Esophagus (tissue), 2 donors: ENCODE measurements around the gene UNC80. TPM values are rescaled to one million over a fixed set of nuclear protein-coding genes. Genes with fewer than 3 reads are reported as not detected.

Experiments
- H3K27ac ChIP-seq, 2 donors: one replicate each; pipeline ENCODE4 v1.5.1; 2013; ENCODE audit warnings: low read depth in 2 of 2, mild to moderate bottlenecking in 2 of 2, inconsistent platforms in 1 of 2, low read length in 1 of 2, moderate library complexity in 1 of 2
- H3K27me3 ChIP-seq, 2 donors: one replicate each; pipeline ENCODE4 v1.6.1; 2013; ENCODE audit warnings: low read length in 2 of 2, control low read depth in 1 of 2, mild to moderate bottlenecking in 1 of 2; ENCODE audit not compliant: insufficient read depth in 2 of 2, control insufficient read depth in 1 of 2
- H3K36me3 ChIP-seq, 2 donors: one replicate each; pipeline ENCODE4 v1.6.1; 2013; ENCODE audit warnings: low read length in 1 of 2; ENCODE audit not compliant: control insufficient read depth in 2 of 2, insufficient read depth in 2 of 2
- H3K4me1 ChIP-seq, 2 donors: one replicate each; pipeline ENCODE4 v1.6.1; 2013; ENCODE audit warnings: low read length in 1 of 2; ENCODE audit not compliant: control insufficient read depth in 2 of 2, insufficient read depth in 2 of 2
- H3K4me3 ChIP-seq, 2 donors: one replicate each; pipeline ENCODE4 v1.5.1; 2013; ENCODE audit warnings: low read length in 2 of 2, mild to moderate bottlenecking in 2 of 2, low read depth in 1 of 2, moderate library complexity in 1 of 2
- H3K9me3 ChIP-seq, 2 donors: one replicate each; pipeline ENCODE4 v1.6.1; 2013; ENCODE audit warnings: mild to moderate bottlenecking in 2 of 2, low read depth in 1 of 2, low read length in 1 of 2, moderate library complexity in 1 of 2; ENCODE audit not compliant: control insufficient read depth in 2 of 2, insufficient read depth in 1 of 2
- WGBS, 2 donors: extraction: QIAGEN DNeasy Blood & Tissue Kit; methylation state at CpG; one replicate each; pipeline ENCODE4 v1.1.7; 2013; 5-methylcytosine and 5-hydroxymethylcytosine counted together
- polyA plus RNA-seq, 2 donors: library from polyadenylated mRNA; stranded (reverse); fragments of 200-250 nt; gene quantifications; one replicate each; pipeline ENCODE4 v1.2.3, GENCODE V29; 2013
- donor health status: healthy with polysubstance abuse.
- donor health status: Bipolar disorder and iron deficiency.

Gene UNC80
- polyA plus RNA-seq, 2 donors: under 0.01 to 0.02 TPM

DNA sequence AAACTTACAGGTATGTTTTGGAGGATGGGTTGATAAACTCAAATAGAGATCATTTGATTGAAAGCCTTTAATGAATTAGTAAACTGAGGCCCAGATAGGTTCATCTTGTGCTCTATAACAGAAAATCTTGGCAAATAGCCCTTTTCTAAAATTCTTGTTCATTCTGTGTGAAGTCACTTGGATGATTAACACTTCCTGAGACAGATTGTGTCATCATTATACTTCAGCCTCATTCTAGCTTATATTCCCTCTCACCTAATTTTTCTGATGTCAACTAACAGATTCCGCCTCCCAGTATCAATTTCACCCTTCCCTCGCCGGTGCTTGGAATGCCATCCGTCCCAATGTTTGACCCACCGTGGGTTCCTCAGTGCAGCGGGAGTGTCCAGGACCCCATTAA lies 146.6 kb downstream of the UNC80 start:
- Histone ChIP-seq H3K27ac (no peak overlapping the region), H3K4me1 (no peaks in the 10 kb centered on the region), H3K4me3 (no peak overlapping the region), H3K36me3 (no peaks in the 10 kb centered on the region), H3K27me3 (no peaks in the 10 kb centered on the region), H3K9me3 (no peaks in the 10 kb centered on the region)
- 88 to 91% methylated on average over 6 of the region's 6 CpGs for WGBS, 2 donors

DNA sequence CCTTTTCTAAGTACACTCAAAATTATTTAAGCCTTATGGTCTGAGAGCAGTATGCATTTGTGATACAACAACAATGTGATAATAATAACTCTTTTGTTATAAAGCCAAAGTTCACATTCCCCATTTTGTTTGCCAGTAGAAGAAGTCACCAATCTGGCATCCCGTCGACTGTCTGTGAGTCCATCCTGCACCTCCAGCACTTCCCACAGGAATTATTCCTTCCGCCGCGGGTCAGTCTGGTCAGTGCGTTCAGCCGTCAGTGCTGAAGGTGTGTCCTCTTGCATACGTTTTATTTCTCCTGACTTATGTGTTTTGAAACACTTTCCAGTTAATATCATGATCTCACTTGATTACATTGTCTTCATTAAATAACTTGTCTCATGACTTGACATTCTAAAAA lies 150.5 kb downstream of the UNC80 start:
- no peaks in the 10 kb centered on the region for H3K27me3 ChIP-seq
- WGBS, 2 donors: 82 to 83% methylated on average over 8 of the region's 8 CpGs

DNA sequence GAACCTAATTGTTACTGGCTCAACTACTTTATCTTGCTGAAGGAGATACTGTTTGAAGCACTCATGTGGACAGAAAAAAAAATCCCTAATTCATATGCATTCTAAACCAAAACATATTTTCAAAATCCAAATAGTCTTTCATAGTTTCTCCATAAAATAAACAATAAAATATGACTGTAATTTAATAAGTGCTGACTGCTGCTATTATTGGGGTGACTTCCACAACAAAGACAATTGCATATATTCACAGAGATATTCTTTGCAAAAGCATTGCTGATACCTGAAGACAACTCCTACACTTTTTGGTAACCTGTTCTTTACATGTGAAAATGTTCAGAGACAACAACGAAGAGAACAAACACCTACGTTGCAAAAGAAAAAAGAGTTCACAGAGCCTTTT lies 157.7 kb downstream of the UNC80 start:
- H3K27ac ChIP-seq: no peak overlapping the region
- WGBS, 2 donors: 81 to 87% methylated on average over 2 of the region's 2 CpGs
- peaks cover 2% of the 10 kb centered on the region in 2 donors for H3K4me1 ChIP-seq
- H3K9me3 ChIP-seq: no peaks in the 10 kb centered on the region
- H3K27me3 ChIP-seq: no peaks in the 10 kb centered on the region
- H3K4me3 ChIP-seq: no peak overlapping the region
- H3K36me3 ChIP-seq: no peaks in the 10 kb centered on the region

More for the DNA sequence above, 150.5 kb downstream of the UNC80 start:
- Histone ChIP-seq H3K27ac (no peak overlapping the region), H3K4me1 (no peaks in the 10 kb centered on the region), H3K9me3 (no peaks in the 10 kb centered on the region), H3K4me3 (no peak overlapping the region), H3K36me3 (no peaks in the 10 kb centered on the region)

DNA sequence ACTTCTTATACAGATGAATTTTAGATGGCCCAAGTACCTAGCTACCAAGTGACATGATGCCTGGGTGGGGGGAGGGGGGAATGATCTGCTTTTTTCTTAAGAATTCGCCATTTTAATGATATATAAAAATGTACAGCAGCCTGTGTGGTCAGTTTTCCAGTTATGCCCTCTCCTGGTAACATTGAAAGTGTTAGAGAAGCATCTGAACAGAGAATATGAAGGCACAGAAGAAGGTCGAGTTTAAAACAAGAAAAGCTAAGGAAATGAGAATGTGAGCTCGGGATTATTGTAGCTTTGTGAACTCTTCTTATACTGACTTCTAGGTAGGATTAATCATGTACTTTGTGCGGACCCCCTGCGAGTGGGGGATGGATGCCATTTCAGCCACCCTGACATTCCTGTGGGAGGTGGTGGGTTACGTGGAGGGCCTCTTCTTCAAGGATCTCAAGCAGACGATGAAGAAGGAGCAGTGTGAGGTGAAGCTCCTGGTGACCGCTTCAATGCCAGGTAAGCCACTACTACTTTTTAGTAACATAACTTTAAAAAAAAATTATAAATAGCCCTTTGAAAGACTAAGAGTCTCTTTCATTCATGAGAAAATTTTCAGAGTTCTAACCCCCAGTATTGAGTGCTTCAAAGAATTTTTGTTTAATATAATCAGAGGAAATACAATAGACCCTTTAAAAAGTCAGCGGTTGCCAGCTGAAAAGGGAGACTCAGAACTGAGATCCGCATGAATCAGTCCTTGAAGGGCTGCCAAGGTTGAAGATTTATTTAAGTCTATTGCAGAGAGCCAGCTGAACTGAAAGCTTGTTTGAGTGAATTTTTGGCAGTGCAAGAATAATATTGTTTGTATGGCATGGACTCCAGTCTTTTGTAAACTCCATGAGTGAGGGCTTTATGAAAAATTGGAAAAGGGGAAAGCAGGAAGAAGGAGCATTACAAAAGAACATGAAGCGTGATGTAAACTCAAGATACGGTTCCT lies 162.2 kb downstream of the UNC80 start:
- Histone ChIP-seq H3K4me1 (peaks cover 2% of the 10 kb centered on the region in 2 donors), H3K36me3 (no peaks in the 10 kb centered on the region), H3K4me3 (peak overlapping the region in 1 of 2 donors; percentile 15), H3K9me3 (no peaks in the 10 kb centered on the region), H3K27me3 (no peaks in the 10 kb centered on the region), H3K27ac (no peak overlapping the region)
- 31 to 35% methylated on average over 12 of the region's 12 CpGs for WGBS, 2 donors

DNA sequence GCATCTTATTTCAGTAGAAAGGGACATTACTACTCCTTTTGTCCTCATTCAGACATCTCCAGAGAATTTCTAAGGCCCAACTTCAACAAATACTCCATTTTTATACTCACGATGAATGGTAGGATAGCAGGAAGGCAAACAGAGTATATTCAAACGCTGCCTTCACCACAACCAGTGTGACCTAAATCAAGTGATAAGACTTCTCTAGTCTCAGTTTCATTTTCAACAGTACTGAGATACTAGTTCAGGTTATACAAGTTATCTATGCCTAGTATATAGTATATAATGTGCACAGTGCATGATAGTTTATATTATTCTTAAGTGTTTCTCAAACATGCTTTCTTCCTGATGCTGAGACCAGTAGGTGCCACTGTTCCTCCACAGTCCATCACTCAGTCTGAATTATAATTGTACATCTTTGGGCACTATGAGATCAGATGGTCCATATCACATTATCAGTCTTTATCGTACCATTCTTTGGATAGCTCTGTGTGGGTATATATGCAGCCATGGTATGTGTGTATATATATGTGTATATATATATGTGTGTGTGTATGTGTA lies 164.6 kb downstream of the UNC80 start:
- Histone ChIP-seq H3K27ac (no peak overlapping the region), H3K27me3 (no peaks in the 10 kb centered on the region), H3K36me3 (no peaks in the 10 kb centered on the region), H3K4me3 (no peak overlapping the region), H3K9me3 (no peaks in the 10 kb centered on the region), H3K4me1 (peaks cover 2% of the 10 kb centered on the region in 2 donors)
- 61 to 81% methylated on average over 3 of the region's 3 CpGs for WGBS, 2 donors

DNA sequence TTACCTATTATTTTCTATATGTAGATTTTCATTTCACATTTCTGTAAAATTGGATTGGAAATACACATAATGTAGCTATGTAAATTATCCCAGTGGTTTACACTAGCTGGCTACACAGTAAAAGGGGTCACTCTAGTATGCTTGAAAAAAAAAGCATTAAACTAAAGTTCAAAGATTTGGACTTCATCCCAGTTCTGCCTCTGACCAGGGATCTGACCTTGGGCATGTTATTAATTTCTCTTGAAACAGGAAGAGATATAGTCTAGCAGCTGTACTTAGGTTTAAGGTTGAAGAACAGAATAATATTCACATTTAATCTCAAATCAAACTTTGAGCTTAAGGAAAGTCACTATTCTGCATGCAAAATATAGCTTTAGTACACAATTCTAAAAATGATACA lies 166.3 kb downstream of the UNC80 start:
- H3K27me3 ChIP-seq: no peaks in the 10 kb centered on the region
- no peak overlapping the region for H3K4me3 ChIP-seq
- H3K36me3 ChIP-seq: no peaks in the 10 kb centered on the region
- no peaks in the 10 kb centered on the region for H3K9me3 ChIP-seq
- H3K27ac ChIP-seq: no peak overlapping the region
- H3K4me1 ChIP-seq: peaks cover 2% of the 10 kb centered on the region in 2 donors

DNA sequence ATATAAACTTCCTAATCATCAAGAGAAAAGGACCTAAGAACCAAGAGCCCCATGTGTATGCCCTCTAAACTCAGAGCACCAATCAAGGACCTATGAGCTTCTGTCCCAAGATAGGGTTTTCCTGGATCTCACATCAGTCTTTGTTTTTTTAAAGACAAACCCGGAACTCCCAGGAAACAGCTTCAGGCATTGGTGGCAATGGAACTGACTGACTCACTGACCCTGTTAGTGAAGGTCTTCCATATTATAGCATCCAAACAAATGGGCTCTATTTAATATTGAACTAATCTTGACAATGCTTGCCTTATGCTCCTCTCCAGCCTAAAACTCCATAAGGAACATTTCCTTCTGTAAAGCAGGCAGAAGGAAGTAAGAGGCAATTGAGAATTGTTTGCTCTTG lies 167.3 kb downstream of the UNC80 start:
- Histone ChIP-seq H3K27ac (no peak overlapping the region), H3K4me3 (no peak overlapping the region), H3K27me3 (no peaks in the 10 kb centered on the region), H3K36me3 (no peaks in the 10 kb centered on the region), H3K9me3 (no peaks in the 10 kb centered on the region), H3K4me1 (no peaks in the 10 kb centered on the region)
- 43 to 50% methylated on average over 1 of the region's 1 CpG for WGBS, 2 donors

DNA sequence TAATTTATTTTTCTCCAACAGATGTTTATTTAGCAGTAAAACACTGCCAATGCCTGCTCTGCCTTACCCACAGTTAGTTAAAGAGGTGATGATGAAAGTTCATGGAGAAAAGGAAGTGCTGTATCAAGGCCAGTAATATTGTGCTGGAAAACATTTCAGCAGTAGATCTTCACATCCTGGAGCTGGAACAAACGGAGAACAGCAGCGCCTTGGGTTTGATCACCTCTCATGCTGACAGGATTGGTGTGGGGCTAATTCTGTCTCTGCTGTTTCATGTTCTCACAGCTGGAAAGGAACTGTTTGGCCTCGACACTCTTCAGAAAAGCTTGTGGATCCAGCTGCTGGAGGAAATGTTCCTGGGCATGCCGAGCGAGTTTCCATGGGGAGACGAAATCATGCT lies 169.3 kb downstream of the UNC80 start:
- H3K36me3 ChIP-seq: no peaks in the 10 kb centered on the region
- peak overlapping the region in 1 of 2 donors; percentile 42 for H3K27ac ChIP-seq
- H3K4me1 ChIP-seq: no peaks in the 10 kb centered on the region
- no peaks in the 10 kb centered on the region for H3K9me3 ChIP-seq
- WGBS, 2 donors: 61 to 70% methylated on average over 6 of the region's 6 CpGs
- H3K4me3 ChIP-seq: no peak overlapping the region
- H3K27me3 ChIP-seq: no peaks in the 10 kb centered on the region

DNA sequence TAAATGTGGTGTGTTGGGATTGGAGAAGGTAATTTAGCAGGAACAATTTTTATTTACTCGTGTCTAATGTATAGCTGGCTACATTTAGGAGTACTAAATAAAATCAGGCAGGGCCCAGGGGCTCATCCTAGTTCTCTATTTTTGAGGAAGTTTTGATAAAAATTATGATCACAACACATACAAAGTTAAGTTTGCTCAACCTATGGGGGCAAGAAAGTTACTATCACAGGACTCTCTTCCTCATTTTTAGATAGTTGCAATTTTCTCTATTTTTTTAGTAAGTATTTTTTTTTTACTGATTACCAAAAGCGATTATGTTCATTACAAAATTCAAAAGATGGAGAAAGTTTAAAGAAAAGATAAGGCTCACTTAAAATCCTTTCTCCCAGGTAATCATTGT lies 170.8 kb downstream of the UNC80 start:
- WGBS, 2 donors: 72 to 81% methylated on average over 2 of the region's 2 CpGs
- H3K27ac ChIP-seq: no peak overlapping the region
- H3K4me1 ChIP-seq: no peaks in the 10 kb centered on the region
- H3K27me3 ChIP-seq: no peaks in the 10 kb centered on the region
- H3K36me3 ChIP-seq: no peaks in the 10 kb centered on the region
- no peak overlapping the region for H3K4me3 ChIP-seq
- no peaks in the 10 kb centered on the region for H3K9me3 ChIP-seq
